Panc1 (cell line): ENCODE results near the gene TSHR. TPM values are rescaled to one million over a fixed set of nuclear protein-coding genes. Genes with fewer than 3 reads are reported as not detected.

Experiments used
- ATAC-seq: fragments of 200-7000 bp; cut with Tn5 transposase; 2 replicates; pipeline ENCODE4 v1.9.1; 2020; ENCODE audit warnings: mild to moderate bottlenecking, moderate library complexity
- BruUV-seq: library from RNA; stranded (reverse); fragments of 400-500 nt; replicated peaks from 2 replicates; lab custom pipeline; 2021; lab: Mats Ljungman, UMichigan
- CTCF ChIA-PET: fragments of 300-600 bp; sonication (Branson Sonifier 250); formaldehyde crosslinking; loops from one replicate; lab custom pipeline; 2022; ENCODE audit warnings: antibody characterized with exemption; lab: Charles Lee
- POLR2A ChIA-PET: fragments of 300-600 bp; sonication (Branson Sonifier 250); formaldehyde crosslinking; loops from one replicate; lab custom pipeline; 2022; ENCODE audit warnings: antibody characterized with exemption; lab: Charles Lee
- DNase-seq: peaks from one replicate; pipeline ENCODE4 v3.0.0-alpha.2; 2010; ENCODE audit warnings: low read depth, low spot score
- H3K27ac ChIP-seq: 2 replicates; pipeline ENCODE4 v1.5.1; 2011; ENCODE audit warnings: mild to moderate bottlenecking, low read length, inconsistent platforms
- H3K27me3 ChIP-seq: fragments of 200-500 bp; sonication (Bioruptor generic); 2 replicates; pipeline ENCODE4 v1.6.0; 2014; ENCODE audit warnings: low read length, inconsistent platforms; ENCODE audit not compliant: control insufficient read depth, insufficient read depth
- H3K36me3 ChIP-seq: fragments of 200-500 bp; sonication (Bioruptor generic); 2 replicates; pipeline ENCODE4 v1.5.1; 2014; ENCODE audit warnings: inconsistent platforms, mild to moderate bottlenecking, low read length, moderate library complexity; ENCODE audit not compliant: control insufficient read depth, insufficient read depth
- H3K4me1 ChIP-seq: 2 replicates; pipeline ENCODE4 v1.5.1; 2011; ENCODE audit warnings: inconsistent platforms, mild to moderate bottlenecking, low read length, moderate library complexity; ENCODE audit not compliant: control insufficient read depth, insufficient read depth
- H3K4me3 ChIP-seq, 2 experiments: 2 replicates each; pipeline ENCODE4 v1.5.1; 2011 to 2012; ENCODE audit warnings: low read depth in 2 of 2, low read length in 2 of 2, mild to moderate bottlenecking in 2 of 2, inconsistent platforms in 1 of 2, moderate library complexity in 1 of 2
- H3K9me3 ChIP-seq: fragments of 200-500 bp; sonication (Bioruptor generic); 2 replicates; pipeline ENCODE4 v1.5.1; 2014; ENCODE audit warnings: low read depth, mild to moderate bottlenecking, inconsistent platforms, low read length, moderate library complexity; ENCODE audit not compliant: control insufficient read depth, insufficient read depth
- POLR2AphosphoS5 ChIP-seq: IDR thresholded peaks from 2 replicates; pipeline ENCODE4 v1.6.1; 2012; ENCODE audit warnings: mild to moderate bottlenecking, low read depth, low read length, moderate library complexity
- SIN3A ChIP-seq: IDR thresholded peaks from 2 replicates; pipeline ENCODE4 v1.6.1; 2012; ENCODE audit warnings: low read depth, mild to moderate bottlenecking, low read length, moderate library complexity, borderline replicate concordance; ENCODE audit not compliant: insufficient read depth
- TCF7L2 ChIP-seq: IDR thresholded peaks from 2 replicates; pipeline ENCODE4 v1.6.1; 2011; ENCODE audit warnings: mild to moderate bottlenecking, low read depth, low read length, inconsistent platforms
- in situ Hi-C: cut with HindIII; loops from 2 replicates; pipeline ENCODE4 v1.10.0; 2016; ENCODE audit warnings: low sequenced_read_pairs, low pct_unique_long_range_greater_than_20kb
- intact Hi-C: fragments of 100-400 bp; cut with micrococcal nuclease; formaldehyde crosslinking; loops from one replicate; pipeline ENCODE4 v1.10.0; 2022; ENCODE audit not compliant: unreplicated experiment
- total RNA-seq: library from RNA; stranded (reverse); gene quantifications from one replicate; pipeline ENCODE4 v1.2.1, GENCODE V29; 2021; ENCODE audit not compliant: unreplicated experiment
- TF ChIP-seq, protein P1 (sequence below): fragments of 450-650 bp; IDR thresholded peaks from 2 replicates; pipeline ENCODE4 v1.5.1; 2017; ENCODE audit warnings: mild to moderate bottlenecking
- TF ChIP-seq, protein P2 (sequence below), 2 experiments: IDR thresholded peaks; 2 replicates each; pipeline ENCODE4 v1.6.1; 2011 to 2012; ENCODE audit warnings: low read depth in 2 of 2, control low read depth in 1 of 2, low read length in 1 of 2, mild to moderate bottlenecking in 1 of 2, moderate library complexity in 1 of 2; ENCODE audit not compliant: insufficient read depth in 1 of 2

Gene TSHR
- total RNA-seq, 1 experiment from 2014 or later = not detected

DNA sequence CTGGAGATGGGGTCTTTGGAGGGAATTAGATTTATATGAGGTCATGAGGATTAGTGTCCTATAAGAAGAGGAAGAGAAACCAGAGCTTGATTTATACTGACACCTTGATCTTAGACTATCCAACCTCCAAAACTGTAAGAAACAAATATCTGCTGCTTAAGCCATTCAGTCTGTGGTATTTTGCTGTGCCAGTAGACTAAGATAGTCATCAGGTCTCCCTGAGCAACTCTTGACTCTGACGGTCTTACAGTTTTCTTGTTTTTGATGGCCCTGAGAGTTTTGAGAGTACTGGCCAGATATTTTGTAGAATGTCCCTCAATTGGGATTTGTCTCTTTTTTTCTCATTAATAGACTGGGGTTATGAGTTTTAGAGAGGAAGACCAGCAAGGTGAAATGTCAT lies 51.7 kb downstream of the TSHR start:
- Histone ChIP-seq H3K4me1 (no peaks in the 10 kb centered on the region), H3K36me3 (no peaks in the 10 kb centered on the region), H3K27me3 (no peaks in the 10 kb centered on the region), H3K4me3 (no peak overlapping the region), H3K9me3 (no peaks in the 10 kb centered on the region), H3K27ac (no peak overlapping the region)
- intact Hi-C loops (no loop called here), in situ Hi-C loops (no loop called here)
- TF ChIP-seq, protein P1, sequence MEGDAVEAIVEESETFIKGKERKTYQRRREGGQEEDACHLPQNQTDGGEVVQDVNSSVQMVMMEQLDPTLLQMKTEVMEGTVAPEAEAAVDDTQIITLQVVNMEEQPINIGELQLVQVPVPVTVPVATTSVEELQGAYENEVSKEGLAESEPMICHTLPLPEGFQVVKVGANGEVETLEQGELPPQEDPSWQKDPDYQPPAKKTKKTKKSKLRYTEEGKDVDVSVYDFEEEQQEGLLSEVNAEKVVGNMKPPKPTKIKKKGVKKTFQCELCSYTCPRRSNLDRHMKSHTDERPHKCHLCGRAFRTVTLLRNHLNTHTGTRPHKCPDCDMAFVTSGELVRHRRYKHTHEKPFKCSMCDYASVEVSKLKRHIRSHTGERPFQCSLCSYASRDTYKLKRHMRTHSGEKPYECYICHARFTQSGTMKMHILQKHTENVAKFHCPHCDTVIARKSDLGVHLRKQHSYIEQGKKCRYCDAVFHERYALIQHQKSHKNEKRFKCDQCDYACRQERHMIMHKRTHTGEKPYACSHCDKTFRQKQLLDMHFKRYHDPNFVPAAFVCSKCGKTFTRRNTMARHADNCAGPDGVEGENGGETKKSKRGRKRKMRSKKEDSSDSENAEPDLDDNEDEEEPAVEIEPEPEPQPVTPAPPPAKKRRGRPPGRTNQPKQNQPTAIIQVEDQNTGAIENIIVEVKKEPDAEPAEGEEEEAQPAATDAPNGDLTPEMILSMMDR = no peak
- TF ChIP-seq POLR2AphosphoS5 (no peak), SIN3A (no peak), TCF7L2 (no peak)
- TF ChIP-seq, protein P2, sequence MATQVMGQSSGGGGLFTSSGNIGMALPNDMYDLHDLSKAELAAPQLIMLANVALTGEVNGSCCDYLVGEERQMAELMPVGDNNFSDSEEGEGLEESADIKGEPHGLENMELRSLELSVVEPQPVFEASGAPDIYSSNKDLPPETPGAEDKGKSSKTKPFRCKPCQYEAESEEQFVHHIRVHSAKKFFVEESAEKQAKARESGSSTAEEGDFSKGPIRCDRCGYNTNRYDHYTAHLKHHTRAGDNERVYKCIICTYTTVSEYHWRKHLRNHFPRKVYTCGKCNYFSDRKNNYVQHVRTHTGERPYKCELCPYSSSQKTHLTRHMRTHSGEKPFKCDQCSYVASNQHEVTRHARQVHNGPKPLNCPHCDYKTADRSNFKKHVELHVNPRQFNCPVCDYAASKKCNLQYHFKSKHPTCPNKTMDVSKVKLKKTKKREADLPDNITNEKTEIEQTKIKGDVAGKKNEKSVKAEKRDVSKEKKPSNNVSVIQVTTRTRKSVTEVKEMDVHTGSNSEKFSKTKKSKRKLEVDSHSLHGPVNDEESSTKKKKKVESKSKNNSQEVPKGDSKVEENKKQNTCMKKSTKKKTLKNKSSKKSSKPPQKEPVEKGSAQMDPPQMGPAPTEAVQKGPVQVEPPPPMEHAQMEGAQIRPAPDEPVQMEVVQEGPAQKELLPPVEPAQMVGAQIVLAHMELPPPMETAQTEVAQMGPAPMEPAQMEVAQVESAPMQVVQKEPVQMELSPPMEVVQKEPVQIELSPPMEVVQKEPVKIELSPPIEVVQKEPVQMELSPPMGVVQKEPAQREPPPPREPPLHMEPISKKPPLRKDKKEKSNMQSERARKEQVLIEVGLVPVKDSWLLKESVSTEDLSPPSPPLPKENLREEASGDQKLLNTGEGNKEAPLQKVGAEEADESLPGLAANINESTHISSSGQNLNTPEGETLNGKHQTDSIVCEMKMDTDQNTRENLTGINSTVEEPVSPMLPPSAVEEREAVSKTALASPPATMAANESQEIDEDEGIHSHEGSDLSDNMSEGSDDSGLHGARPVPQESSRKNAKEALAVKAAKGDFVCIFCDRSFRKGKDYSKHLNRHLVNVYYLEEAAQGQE (IDR thresholded peaks at IDR 0.05; ENCODE audit: insufficient read depth in 1 of 2, low read depth in 2 of 2, low read length in 1 of 2) = no peak
- ATAC-seq = no peak
- DNase-seq = no peak
- ChIA-PET CTCF (no interaction called here), POLR2A (no interaction called here)
- BruUV-seq = no TSS peak

DNA sequence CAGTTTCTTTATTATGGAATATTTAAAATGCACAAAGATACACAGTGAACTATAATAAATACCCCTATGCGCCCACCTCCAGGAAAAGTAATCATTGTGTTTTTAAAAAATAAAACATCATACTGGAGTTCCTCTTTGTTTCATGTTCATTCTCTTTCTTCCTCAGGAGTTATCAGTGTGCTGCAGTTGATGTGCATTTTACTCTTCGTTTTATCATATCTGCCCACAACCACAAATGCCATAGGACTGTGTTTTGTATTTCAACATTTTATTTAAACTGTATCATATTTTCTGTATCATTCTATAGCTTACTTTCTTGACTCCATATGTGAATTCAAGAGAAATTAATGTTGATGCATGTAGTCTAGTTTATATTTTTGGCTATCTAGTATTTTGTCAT lies 53.9 kb downstream of the TSHR start:
- H3K9me3 ChIP-seq = no peaks in the 10 kb centered on the region
- no peaks in the 10 kb centered on the region for H3K36me3 ChIP-seq
- no peaks in the 10 kb centered on the region for H3K27me3 ChIP-seq
- CTCF ChIA-PET = no interaction called here
- POLR2A ChIA-PET = no interaction called here
- H3K4me3 ChIP-seq = no peak overlapping the region
- TF ChIP-seq SIN3A (no peak), TCF7L2 (no peak), POLR2AphosphoS5 (no peak)
- TF ChIP-seq, protein P2 (IDR thresholded peaks at IDR 0.05; ENCODE audit: insufficient read depth in 1 of 2, low read depth in 2 of 2, low read length in 1 of 2) = no peak
- TF ChIP-seq, protein P1 = no peak
- DNase-seq (no peak), ATAC-seq (no peak)
- BruUV-seq = no TSS peak
- no peak overlapping the region for H3K27ac ChIP-seq
- no peaks in the 10 kb centered on the region for H3K4me1 ChIP-seq
- in situ Hi-C loops (no loop called here), intact Hi-C loops (no loop called here)
